Measurements from ENCODE around the gene ATP1B4. TPM values are rescaled to one million over a fixed set of nuclear protein-coding genes. Genes with fewer than 3 reads are reported as not detected.
A peak's percentile ranks its signal among the peaks of the same experiment; 100 is the strongest.

ATP1B4 gene
- total RNA-seq, 1 experiment from 2014 or later: not detected

GRCh38 chrX:120428309-120428708, 66.4 kb downstream of the ATP1B4 start:
- no TSS peak for BruUV-seq (replicated peaks)
- peak; percentile 9 for DNase-seq (ENCODE audit: unreplicated experiment)
- no peaks in the 10 kb centered on the region for H3K9me3 Mint-ChIP-seq (ENCODE audit: unreplicated experiment)
- no peak overlapping the region for H3K27ac Mint-ChIP-seq (ENCODE audit: low read depth, unreplicated experiment)
- H3K27me3 Mint-ChIP-seq (ENCODE audit: insufficient read depth, unreplicated experiment): peaks cover 48% of the 10 kb centered on the region
- no peak overlapping the region for H3K4me3 Mint-ChIP-seq (ENCODE audit: unreplicated experiment)
- ChIA-PET CTCF (interaction anchor here (0.6 kb wide), 1 partner anchor 643 kb away, joined by 3 read pairs; no protein-coding TSS in a partner anchor), POLR2A (interaction anchor here (0.8 kb wide), 2 partner anchors 9 to 29 kb away, joined by 3 read pairs; no protein-coding TSS in a partner anchor)
- H3K36me3 Mint-ChIP-seq (ENCODE audit: insufficient read depth, unreplicated experiment): no peaks in the 10 kb centered on the region
- intact Hi-C loops (cut with micrococcal nuclease): no loop called here
- H3K4me1 Mint-ChIP-seq (ENCODE audit: insufficient read depth, unreplicated experiment): peaks cover 6% of the 10 kb centered on the region
- TF ChIP-seq, protein P1, sequence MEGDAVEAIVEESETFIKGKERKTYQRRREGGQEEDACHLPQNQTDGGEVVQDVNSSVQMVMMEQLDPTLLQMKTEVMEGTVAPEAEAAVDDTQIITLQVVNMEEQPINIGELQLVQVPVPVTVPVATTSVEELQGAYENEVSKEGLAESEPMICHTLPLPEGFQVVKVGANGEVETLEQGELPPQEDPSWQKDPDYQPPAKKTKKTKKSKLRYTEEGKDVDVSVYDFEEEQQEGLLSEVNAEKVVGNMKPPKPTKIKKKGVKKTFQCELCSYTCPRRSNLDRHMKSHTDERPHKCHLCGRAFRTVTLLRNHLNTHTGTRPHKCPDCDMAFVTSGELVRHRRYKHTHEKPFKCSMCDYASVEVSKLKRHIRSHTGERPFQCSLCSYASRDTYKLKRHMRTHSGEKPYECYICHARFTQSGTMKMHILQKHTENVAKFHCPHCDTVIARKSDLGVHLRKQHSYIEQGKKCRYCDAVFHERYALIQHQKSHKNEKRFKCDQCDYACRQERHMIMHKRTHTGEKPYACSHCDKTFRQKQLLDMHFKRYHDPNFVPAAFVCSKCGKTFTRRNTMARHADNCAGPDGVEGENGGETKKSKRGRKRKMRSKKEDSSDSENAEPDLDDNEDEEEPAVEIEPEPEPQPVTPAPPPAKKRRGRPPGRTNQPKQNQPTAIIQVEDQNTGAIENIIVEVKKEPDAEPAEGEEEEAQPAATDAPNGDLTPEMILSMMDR (IDR thresholded peaks at IDR 0.05; ENCODE audit: unreplicated experiment): no peak

- TF ChIP-seq, protein P1 (IDR thresholded peaks at IDR 0.05; ENCODE audit: unreplicated experiment): no peak
- H3K4me1 Mint-ChIP-seq (ENCODE audit: insufficient read depth, unreplicated experiment): peaks cover 6% of the 10 kb centered on the region
- ChIA-PET POLR2A (no interaction called here), CTCF (interaction anchor here (0.6 to 1.5 kb wide), 3 partner anchors 11 to 22 kb away, joined by 3 to 4 read pairs (median 3); no protein-coding TSS in a partner anchor)
- no peaks in the 10 kb centered on the region for H3K36me3 Mint-ChIP-seq (ENCODE audit: insufficient read depth, unreplicated experiment)
- H3K9me3 Mint-ChIP-seq (ENCODE audit: unreplicated experiment): no peaks in the 10 kb centered on the region
- intact Hi-C loops (cut with micrococcal nuclease): no loop called here
- DNase-seq (ENCODE audit: unreplicated experiment): no peak
- no TSS peak for BruUV-seq (replicated peaks)
- no peak overlapping the region for H3K27ac Mint-ChIP-seq (ENCODE audit: low read depth, unreplicated experiment)
- no peak overlapping the region for H3K4me3 Mint-ChIP-seq (ENCODE audit: unreplicated experiment)
- peaks cover 59% of the 10 kb centered on the region for H3K27me3 Mint-ChIP-seq (ENCODE audit: insufficient read depth, unreplicated experiment)
Observed at GRCh38 chrX:120429776-120430540, 68.1 kb downstream of the ATP1B4 start.

Other genes with a start within 250 kb of the ATP1B4 start
- gene RHOXF1, start 246.2 kb upstream of the ATP1B4 start, total RNA-seq (2022): not detected in 2 replicates
- not detected in 2 replicates for gene RHOXF2, start 203.5 kb upstream of the ATP1B4 start, total RNA-seq (2022)
- 11.4 and 12.5 TPM in 2 replicates for gene ZBTB33, start 111.3 kb upstream of the ATP1B4 start, total RNA-seq (2022)
- not detected in 2 replicates for gene TMEM255A, start 50.6 kb upstream of the ATP1B4 start, total RNA-seq (2022)
- gene LAMP2, start 107.2 kb downstream of the ATP1B4 start, total RNA-seq (2022): 67.0 and 74.8 TPM in 2 replicates
- gene CUL4B, start 198.9 kb downstream of the ATP1B4 start, total RNA-seq (2022): 29.5 and 29.6 TPM in 2 replicates
- gene MCTS1, start 242.0 kb downstream of the ATP1B4 start, total RNA-seq (2022): 64.9 and 73.7 TPM in 2 replicates